Aortic smooth muscle cell (primary cell): ENCODE results near the gene ACSS2. TPM values are rescaled to one million over a fixed set of nuclear protein-coding genes. Genes with fewer than 3 reads are reported as not detected.

Experiments
- total RNA-seq: library from RNA; depleted of rRNA; stranded (reverse); fragments of >200 nt; gene quantifications from 2 replicates; pipeline ENCODE4 v1.2.3, GENCODE V29; 2014

ACSS2 gene
- 32.1 and 42.0 TPM in 2 replicates for total RNA-seq

DNA sequence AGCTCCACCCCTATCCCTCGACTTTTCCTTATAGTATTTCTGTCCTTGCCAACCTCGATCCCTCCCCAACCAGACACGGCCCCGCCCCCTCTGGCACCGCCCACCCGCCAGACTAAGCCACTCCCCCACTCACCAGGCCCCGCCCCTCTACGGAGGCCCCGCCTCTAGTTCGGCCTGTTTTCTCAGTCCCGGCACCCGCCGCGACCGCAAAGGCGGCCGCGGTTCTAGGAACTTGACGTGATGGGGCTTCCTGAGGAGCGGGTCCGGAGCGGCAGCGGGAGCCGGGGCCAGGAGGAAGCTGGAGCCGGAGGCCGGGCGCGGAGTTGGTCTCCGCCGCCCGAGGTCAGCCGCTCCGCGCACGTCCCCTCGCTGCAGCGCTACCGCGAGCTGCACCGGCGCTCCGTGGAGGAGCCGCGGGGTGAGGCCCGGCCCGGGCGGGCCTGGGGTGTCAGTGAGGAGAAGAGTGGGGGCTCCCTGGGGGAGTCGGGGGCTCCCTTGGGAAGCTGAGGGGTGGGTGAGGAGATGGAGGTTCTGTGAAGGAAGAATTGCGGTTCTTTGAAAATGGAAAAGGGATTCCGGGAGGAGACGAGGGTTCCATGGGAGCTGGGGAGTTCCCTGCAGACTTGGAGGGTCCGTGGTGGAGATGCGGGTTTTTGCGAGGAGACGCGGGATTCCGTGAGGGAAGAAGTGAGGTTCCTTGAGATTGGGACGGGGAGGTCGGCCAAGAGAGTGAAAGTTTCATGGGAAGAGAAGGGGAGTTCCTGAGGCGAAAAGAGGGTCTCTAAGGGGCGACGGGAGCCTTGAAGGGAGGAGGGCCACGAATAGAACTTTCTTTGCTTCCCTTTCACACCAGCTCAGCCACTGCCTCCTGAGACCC, at the start of gene ACSS2:
ACSS2 (plus strand) TSS at position 207 of the 877 bp plus-strand sequence; CDS start at position 241, 34 bp downstream.

GRCh38 chr20:34872622-34873224, 3.7 kb upstream of the ACSS2 start, which contains the start of gene GGT7:
Gene GGT7, minus strand, starts transcription at chr20:34872856. Its CDS starts 41 bp downstream, at chr20:34872815.

DNA sequence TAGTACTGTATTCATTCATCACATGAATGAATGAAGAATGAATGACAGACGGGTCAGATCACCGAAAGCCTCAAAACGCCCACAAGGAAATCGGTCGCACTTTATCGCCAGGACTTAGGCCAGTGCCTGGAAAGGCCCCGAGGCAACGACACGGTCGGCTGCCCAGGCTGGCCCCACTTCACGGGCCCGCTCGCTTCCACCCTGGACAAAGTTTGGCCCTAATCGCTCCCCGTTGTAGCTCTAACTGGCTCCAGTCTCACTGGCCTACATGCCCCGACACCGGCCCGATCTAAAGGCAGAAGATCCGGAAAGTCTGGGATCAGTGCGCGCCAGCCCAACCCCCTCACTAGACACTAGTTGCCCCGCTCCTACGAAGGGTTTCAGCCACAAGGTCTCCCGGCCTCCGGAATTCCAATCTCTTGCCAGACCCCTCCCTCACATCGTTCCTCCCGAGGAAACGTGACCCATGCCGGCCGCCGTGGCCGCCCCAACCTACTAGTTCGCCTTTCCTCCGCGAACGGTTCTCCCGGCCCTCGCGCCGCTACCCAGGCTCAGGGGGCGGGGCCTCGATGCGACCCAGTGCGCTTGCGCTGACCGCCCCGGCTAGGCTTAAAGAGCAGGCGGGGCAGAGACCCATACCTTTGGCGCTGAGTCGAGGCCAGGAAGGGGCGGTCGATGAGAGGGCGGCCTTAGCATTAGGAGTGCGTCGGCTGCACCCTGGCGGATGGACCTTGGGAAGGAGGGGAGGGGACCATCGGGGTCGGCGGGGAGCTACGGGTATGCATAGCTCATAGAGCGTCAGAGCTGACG, 79.0 kb downstream of the ACSS2 start, which contains the start of the genes GSS and MYH7B:
GSS (minus strand) TSS at position 576 of the 810 bp plus-strand sequence. CDS start 3,954 bp downstream, outside the sequence.
MYH7B (plus strand) TSS at position 638 of the 810 bp plus-strand sequence. CDS start 22,138 bp downstream, outside the sequence.

Other genes with a start within 250 kb of the ACSS2 start
- 6.3 and 8.5 TPM in 2 replicates for gene PIGU, start 199.5 kb upstream of the ACSS2 start, total RNA-seq
- 4.0 and 8.5 TPM in 2 replicates for gene TP53INP2, start 172.3 kb upstream of the ACSS2 start, total RNA-seq
- gene NCOA6, start 51.0 kb upstream of the ACSS2 start, total RNA-seq = 4.5 and 5.8 TPM in 2 replicates
- gene GGT7, start 3.8 kb upstream of the ACSS2 start, total RNA-seq = 8.9 and 9.0 TPM in 2 replicates
- 60.3 and 64.9 TPM in 2 replicates for gene GSS, start 79.2 kb downstream of the ACSS2 start, total RNA-seq
- gene MYH7B, start 79.3 kb downstream of the ACSS2 start, total RNA-seq = 0.12 and 0.13 TPM in 2 replicates
- gene TRPC4AP, start 216.2 kb downstream of the ACSS2 start, total RNA-seq = 66.8 and 76.5 TPM in 2 replicates